CMK (cell line): ENCODE measurements around the gene CHURC1.
"Not testable (repeated sequence)": the region's sequence is repeated elsewhere in the genome, so short reads cannot be mapped to it uniquely, and the experiment has no call there.

Source experiments
- DNase-seq: peaks from one replicate; pipeline ENCODE4 v3.0.0-alpha.2; 2010; ENCODE audit warnings: low read depth

The CHURC1 gene

DNA sequence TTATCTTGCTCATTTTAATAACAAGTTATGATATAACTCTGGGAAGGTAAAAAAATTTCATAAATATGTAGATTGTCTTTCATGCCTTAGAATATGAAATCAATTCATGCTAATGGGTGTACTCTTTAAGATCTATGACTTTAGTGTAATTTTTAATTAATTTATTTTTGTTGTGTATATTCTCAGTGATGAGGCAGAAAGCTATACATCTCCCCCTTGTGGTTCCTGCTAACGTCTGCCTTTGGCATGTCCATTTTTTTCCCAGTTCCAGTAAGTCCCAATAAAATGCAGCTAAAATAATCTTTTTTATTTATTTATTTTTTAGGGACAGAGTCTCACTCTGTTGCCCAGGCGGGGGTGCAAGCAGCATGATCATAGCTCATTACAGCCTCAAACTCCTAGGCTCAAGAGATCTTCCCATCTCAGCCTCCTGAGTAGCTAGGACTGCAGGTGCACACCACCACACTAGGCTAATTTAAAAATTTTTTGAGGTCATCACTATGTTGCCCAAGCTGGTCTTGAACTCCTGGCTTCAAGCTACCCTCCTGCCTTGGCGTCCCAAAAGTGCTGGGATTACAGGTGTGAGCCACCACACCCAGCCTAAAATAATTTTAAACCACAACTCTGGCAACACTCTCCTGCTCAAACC is 3.3 kb upstream of the CHURC1 start:
- no peak for DNase-seq

DNA sequence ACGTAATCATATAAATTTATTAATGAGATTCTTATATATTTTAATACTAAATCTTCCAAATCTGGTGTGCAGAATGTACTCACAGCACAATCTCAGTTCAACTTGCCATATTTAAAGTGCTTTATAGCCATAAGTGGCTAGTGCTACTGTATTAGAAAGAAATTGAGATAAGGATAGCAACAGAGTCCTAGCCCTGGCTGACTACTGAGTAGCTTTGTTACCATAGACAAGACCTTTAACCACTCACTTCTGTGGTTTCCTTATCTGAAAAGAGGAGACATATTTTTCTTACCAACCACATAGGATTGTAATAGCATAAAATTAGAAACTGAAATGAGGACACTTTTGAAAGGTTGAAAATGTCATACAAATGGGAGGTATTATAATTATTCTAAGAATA is 2.0 kb upstream of the CHURC1 start:
- DNase-seq, result no peak

DNA sequence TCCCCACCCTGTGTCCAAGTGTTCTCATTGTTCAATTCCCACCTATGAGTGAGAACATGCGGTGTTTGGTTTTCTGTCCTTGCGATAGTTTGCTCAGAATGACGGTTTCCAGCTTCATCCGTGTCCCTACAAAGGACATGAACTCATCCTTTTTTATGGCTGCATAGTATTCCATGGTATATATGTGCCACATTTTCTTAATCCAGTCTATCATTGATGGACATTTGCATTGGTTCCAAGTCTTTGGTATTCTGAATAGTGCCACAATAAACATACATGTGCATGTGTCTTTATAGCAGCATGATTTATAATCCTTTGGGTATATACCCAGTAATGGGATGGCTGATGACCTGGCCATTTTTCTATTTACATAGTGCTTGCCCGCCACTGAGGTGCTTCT is 778 bp upstream of the CHURC1 start:
- DNase-seq, result not testable (repeated sequence)

DNA sequence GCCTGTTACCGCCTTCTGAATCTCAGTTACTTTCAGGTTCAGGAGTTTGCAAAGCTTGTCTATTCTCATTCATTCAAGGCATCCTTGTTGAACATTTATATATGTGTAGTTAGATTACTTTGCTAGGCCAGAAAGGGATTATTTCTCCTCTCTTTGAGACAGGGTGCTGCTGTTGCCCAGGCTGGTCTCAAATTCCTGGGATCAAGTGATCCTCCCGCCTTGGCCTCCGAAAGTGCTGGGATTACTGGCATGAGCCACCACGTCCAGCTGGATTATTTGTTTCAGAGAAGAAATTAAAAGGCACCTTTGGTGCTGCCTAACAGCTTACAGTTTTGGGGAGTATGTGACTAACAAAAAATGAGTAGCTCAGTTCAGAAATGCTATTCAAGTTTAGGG is 772 bp downstream of the CHURC1 start:
- no peak for DNase-seq

DNA sequence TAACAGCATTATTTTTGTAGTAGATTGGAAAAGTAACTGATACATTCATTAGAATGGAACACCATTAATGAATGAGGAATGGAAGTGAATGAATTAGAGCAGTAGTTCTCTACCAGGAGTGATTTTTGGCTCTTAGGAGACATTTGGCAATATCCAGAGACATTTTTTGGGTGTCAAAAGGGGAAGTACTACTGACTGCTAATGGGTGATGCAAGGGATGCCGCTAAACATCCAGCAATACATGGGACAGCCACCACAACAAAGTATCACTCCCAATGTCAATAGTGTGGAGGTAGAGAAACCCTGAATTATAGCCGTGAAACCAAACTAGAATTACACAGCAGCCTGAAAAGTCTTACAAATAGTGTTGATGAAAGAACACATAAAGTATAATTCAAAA is 1.5 kb downstream of the CHURC1 start:
- DNase-seq, result no peak

DNA sequence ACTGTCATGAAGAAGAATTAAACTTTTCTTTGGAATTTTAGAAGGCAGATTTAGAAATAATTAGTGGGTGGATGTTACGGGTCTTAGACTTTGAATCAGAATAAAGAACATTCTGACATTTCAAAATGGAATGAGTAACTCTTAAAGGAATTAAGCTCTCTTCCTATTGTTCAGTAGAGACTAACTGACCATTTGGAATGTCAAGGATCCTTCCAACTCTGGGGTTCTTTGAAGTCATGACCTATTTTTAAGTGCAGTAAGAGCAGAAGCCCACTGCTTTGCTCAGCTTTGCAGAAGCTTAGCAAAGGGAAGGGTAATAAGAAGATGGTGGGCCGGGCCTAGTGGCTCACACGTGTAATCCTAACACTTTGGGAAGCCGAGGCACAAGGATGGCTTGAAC is 4.0 kb downstream of the CHURC1 start:
- no peak for DNase-seq

DNA sequence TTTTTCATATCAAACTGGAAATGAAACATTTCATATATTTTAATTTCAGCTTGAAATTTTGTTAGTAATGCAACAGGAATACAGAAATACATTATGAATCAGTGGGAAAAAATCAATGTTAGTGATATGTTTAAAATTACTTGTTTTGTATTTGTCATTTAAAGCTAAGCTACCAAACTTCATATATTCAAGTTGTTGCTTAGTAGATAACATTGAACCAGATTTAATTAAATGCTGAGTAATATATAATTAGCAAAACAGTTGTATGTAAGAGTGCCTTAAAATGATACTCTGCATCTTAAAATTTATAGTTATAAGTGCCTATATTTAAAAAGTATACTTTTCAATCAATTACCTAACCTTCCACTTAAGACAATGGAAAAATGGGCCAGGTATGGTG is 5.0 kb downstream of the CHURC1 start:
- no peak for DNase-seq

DNA sequence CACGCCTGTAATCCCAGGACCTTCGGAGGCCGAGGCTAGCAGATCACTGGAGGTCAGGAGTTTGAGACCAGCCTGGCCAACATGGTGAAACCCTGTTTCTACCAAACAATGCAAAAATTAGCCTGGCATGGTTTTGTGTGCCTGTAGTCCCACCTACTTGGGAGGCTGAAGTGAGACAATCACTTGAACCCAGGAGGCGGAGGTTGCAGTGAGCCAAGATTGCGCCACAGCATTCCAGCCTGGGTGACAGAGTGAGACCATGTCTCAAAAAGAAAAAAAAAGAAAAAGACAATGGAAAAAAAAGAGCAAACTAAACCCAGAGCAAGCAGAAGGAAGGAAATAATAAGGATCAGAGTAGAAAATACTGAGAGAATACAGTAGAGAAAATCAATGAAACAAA is 5.4 kb downstream of the CHURC1 start:
- no peak for DNase-seq

DNA sequence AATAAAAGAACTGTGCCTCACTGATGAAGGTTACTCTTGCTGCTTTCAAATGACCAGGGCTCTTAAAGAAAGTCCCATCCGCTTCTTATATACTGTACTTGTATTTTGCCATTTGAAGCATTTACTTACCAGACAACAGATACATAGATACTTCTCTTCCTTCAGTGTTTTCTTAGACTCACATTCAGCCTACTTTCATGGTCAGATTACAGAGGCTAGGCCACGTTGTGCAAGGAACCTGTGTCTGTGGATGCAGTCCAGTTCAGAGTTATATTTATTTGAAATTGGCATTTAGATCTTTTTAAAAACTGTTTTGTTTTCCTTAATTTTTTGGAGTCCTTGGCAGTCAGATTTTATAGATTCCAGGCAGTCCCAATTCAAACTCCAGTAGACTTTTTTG is 6.2 kb downstream of the CHURC1 start:
- no peak for DNase-seq

DNA sequence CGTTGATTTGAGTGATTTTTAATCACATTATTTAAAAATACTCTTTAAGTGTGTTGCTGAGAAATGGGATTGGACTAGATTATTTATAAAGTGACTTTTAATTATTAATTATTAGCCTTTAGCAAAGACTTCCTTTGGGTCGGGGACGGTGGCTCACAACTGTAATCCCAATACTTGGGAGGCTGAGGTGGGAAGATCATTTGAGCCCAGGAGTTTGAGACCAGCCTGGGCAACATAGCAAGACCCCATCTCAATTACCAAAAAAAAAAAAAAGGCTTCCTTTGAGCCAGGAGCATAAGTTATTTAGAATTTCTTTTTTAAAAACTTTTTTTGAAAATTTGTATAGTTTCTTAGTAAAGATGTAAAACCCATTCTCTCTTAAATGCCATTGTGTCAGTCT is 8.8 kb downstream of the CHURC1 start:
- DNase-seq, result no peak

DNA sequence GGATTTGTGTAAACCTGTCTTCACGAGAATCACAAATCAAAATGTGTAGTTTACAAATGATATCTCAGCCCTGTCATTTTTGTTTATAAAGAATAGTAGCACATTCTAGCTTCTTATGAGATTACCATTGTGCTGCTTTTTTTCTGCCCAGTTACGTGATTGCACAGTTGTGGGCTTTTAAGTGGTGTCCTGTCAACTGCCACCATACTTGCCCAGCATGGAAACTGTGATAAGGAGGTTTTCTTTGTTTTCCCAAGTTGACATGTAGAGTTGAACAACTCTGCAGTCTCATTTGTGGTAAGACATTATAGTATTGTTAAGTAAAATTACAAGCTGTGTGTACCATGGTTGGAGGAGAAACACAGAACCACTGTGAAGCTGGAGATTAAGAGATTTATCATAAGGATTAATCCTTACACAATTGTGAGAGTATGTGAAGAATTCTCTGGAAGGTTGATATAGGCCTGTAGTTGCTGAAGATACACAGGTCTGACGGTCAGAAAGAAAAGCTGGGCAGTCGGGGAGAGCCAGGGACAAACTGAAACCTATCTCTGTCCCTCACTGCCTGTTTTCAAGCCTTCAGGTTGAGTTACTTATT is 12.2 kb downstream of the CHURC1 start:
- DNase-seq, result no peak

DNA sequence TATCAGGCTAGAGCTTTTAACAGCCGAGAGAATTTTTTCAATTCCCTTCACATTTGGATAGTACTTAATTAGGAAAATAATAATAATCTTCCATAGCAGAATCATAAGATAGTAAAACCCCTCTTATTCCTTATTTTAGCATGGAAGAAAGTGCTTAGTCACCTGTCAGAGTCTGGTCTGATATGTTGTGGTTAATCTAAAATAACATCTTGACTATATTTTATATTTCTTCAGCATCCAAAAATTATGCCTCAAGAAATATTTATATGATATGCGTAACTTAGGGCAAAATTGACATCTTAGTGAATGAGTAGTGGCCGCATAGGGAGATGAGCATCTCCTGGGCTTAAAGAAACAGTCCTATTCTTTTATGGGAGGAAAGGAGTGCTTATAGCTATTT is 12.8 kb downstream of the CHURC1 start:
- no peak for DNase-seq

DNA sequence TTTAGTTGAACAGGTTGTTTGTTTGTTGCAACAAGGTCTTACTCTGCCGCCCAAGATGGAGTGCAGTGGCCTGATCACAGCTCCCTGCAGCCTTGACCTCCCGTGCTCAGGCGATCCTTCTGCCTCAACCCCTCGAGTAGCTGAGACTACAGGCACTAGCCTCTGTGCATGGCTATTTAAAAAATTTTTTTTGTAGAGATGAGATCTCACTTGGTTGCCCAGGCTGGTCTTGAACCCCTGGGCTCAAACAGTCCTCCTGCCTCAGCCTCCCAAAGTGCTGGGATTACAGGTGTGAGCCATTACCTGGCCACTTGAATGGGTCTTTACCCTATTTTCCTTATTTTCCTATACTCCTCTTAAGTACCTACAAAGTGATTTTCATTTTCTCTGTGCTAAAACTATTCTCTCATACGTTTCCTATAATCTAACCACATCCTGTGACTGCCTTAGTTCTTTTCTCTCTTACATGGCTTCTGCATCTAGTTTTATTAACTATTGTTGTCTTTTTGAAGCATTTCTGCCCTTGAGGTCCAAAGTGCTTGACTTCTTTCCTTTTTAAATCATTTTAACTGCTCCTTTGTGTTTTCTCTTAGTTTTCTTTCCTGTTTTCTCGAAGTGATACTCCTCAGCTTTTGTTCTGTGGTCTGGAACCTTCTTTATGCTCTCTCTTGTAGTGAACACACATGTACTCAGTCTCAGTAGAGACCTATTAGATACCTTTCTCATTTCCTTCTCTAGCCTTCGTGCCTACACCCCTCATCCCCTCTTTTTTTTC is 14.2 kb downstream of the CHURC1 start:
- no peak for DNase-seq

DNA sequence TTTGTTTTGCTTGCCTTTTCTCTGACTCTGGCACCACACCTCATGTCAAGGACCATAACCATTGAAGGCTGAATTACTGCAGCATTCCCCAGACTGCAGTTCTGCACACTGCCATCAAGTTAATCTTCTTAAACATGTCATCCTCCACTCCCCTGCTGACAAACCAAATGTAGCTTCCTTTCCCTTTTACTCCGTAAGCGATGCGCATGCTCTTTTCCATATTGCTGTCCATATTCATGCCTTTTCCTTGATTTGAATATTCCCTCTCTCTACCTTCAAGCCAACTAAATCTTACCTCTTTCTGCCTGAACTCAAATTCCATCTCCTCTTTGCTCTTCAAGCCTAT is 14.7 kb downstream of the CHURC1 start:
- DNase-seq, result no peak

DNA sequence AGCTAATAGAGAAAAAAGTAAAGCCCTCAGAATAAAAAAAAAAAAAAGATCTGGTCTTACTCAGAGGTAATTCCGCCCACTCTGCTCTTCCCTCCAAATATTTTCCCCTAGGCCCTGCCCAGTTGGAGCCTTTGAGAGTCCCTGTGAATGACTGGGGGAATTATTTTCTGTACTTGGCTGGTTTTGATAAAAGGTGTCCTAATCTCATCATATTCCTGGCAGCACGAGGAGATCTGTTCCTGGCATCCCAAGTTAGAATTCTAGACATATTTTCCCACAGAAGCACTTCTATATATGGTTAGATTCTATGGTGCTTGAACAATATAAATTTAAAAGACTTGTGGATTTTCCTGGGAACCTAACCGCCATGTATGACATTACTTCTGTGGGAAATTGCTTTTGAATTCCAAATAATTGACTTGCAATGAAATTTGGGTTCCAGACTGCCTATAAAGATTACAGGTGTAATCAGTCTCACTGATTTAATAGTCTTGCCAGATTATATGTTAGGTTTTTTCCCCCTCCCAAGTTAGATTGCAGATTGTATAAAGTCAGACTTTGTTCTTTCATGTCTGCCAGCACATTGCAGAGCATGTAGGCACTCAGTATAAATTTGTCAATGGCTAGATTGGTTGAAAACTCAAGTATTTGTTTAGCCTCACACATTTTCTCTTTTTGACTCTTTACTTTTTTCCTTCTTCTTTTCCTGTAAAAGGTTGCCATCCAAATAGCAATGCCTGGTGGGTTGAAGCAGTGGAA is 16.0 kb downstream of the CHURC1 start:
- no peak for DNase-seq

DNA sequence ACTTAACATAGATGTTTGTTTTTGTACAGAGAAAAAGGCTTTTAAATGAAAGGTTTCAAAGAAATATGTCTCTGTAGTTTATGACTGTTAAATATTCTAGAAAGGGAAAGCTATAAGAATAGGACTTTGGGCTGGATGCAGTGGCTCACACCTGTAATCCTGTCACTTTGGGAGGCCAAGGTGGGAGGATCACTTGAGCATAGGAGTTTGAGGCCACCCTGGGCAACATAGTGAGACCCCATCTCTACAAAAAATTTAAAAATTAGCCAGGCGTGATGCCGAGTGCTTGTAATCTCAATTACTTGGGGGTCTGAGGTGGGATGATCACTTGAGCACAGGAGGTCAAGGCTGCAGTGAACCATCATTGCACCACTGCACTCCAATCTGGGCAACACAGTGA is 16.9 kb downstream of the CHURC1 start:
- DNase-seq, result no peak

DNA sequence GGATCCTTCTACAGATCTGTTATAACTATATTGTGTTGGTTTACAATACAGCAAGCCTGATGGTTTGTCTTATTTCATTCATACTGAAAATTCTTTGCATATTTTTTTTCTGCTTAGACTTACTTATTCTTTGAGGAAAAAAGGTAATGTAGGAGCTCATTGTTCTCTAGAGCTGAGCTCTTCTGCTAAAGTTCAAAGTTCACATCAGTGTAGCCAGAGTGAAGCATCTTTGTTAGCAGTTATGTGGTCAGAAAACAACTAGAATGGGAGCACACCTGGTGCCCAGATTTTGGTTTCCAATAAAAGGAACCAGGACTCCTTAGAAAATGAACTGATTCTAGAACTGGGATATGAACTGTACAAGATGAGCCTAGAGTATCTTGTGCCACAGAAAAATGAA is 18.0 kb downstream of the CHURC1 start:
- DNase-seq, result no peak

DNA sequence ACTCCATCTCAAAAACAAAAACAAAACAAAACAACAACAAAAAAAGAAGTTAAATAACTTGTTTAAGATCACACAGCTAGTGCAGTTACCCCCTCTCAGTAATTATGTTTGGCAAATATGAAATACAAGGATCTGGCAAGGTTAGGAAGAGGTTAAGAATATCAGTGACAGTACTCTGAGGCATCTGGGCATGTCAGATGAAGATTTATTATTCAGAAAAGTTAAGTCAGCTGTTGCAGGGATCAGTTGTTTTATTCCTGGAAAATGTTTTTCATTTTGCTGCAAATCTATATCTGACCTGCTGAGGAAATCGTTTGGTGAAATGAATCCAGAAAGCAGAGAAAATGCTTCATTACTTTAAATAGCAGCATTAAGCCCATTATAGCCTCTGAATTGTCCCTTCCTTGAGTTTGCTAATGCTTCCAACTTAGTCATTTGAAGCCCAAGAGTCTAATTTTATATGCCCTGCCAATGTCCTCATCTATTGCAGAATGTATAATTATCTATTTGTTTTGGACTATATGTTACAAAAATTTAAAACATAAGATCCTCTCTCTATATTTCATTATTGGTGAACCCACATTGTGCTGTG is 20.2 kb downstream of the CHURC1 start:
- DNase-seq, result no peak

DNA sequence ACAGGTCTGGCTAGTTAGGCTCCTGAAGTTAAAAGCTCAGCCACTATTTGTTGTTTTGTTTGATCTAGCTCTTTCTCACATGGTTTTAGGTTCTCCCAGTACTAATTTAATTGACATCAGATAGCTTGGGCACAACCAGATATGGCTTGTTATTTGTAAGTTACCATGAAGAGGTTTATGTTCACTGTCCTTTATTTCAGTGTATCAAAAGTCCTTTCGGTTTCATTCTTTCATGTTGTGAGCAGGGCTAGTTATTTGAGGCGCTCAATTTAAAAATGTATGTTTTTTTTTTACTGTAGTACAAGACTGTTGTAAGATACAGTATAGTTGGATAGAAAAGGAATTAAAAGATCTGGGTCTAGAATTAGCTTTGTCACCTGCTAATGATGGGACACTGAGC is 21.3 kb downstream of the CHURC1 start:
- DNase-seq, result no peak

DNA sequence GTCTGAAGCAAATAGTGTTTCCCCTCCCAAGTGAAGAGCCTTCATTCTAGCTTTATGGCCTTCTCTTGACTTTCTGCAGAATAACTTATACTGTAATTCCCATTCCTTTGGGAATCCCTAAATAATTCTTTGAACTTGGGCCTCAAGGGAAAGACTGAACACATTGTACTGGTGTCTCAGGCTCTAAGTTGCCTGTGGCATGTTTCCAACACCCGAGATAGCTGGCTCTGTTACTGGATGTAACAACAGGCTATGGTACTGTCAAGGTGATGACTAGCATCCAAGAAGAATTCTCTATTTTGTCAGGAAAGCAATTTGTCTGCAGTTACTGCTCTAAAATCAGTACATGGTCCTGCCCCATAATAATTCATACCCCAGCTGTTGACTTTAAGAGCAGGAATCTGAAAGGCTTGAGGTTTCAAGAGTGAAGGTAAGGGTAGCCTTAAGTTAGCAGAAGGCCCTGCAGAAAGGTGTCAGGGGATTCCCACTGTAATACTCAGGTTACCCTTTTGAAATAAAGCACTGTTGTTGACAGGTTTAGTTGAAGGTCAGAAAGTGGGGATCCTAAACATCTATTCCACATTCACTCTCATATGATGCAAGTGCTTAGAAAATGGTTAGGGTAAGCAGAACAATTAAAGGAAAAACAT is 23.0 kb downstream of the CHURC1 start:
- DNase-seq, result no peak

DNA sequence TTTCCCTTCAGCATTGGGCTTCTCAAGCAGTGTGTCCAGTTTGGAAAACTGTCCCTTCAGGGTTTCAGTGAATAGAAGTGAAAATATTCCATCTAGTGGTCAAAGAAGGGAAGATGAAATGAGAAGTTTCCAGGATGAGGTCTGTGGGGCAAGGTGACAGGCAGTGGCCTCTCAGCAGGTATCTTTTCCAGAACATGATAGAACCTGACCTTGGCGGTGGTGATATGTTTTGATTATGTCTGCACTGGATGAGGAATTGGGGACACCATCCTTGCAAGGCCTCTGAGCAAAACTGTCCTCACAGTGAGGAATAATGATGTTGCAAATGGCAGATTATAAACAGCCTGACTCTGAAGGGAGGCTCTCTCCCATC is 23.6 kb downstream of the CHURC1 start:
- DNase-seq, result no peak
